HG03095 (cell line): ENCODE results near the gene ATP2C1.
A peak's percentile ranks its signal among the peaks of the same experiment; 100 is the strongest.
"Not testable (repeated sequence)": the region's sequence is repeated elsewhere in the genome, so short reads cannot be mapped to it uniquely, and the experiment has no call there.

Experiments used
- ATAC-seq: cut with Tn5 transposase; IDR thresholded peaks from one replicate; pipeline ENCODE4 v1.9.1; 2021; ENCODE audit warnings: moderate library complexity; ENCODE audit not compliant: unreplicated experiment

The ATP2C1 gene, protein sequence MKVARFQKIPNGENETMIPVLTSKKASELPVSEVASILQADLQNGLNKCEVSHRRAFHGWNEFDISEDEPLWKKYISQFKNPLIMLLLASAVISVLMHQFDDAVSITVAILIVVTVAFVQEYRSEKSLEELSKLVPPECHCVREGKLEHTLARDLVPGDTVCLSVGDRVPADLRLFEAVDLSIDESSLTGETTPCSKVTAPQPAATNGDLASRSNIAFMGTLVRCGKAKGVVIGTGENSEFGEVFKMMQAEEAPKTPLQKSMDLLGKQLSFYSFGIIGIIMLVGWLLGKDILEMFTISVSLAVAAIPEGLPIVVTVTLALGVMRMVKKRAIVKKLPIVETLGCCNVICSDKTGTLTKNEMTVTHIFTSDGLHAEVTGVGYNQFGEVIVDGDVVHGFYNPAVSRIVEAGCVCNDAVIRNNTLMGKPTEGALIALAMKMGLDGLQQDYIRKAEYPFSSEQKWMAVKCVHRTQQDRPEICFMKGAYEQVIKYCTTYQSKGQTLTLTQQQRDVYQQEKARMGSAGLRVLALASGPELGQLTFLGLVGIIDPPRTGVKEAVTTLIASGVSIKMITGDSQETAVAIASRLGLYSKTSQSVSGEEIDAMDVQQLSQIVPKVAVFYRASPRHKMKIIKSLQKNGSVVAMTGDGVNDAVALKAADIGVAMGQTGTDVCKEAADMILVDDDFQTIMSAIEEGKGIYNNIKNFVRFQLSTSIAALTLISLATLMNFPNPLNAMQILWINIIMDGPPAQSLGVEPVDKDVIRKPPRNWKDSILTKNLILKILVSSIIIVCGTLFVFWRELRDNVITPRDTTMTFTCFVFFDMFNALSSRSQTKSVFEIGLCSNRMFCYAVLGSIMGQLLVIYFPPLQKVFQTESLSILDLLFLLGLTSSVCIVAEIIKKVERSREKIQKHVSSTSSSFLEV

DNA sequence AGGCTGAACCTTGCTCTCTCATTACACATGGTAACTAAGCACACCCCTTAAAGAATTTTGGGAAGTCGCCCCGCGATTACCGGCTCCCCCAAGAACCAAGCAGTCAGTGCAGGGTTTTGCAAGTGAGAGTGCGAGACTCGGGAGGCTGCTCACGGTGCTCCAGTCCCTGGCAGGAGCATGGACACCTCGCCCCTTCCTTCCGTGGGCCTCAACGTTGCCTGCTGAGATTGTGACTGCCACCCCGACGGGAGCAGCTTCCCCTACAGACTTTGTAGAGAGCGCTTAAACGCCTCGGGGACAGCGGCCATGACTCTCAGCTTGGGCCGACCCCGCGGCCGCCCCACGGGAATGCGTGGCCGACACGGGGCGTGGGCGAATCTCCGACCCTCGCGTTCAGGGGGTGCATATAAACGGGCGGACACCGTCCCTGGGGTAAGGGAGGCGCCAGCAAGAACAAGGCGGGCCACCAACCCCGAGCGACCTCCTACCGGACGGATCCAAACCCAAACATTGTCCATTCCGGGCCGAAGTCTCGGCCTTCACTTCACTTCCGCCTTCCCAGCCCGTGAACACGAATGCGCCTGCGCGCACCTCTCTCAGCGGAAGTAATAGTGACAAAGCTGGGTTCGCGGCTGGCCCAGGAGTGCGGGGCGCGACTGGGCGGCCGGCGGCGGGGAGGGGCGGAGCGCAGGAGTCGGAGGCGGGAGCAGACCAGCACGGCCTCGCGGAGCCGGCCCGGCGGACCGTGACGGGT is at the start of gene ATP2C1:
TSS of gene ATP2C1 (plus strand) at position 709 of the 754 bp plus-strand sequence. CDS start 686 bp downstream, outside the sequence.
- peak; percentile 83 for ATAC-seq

DNA sequence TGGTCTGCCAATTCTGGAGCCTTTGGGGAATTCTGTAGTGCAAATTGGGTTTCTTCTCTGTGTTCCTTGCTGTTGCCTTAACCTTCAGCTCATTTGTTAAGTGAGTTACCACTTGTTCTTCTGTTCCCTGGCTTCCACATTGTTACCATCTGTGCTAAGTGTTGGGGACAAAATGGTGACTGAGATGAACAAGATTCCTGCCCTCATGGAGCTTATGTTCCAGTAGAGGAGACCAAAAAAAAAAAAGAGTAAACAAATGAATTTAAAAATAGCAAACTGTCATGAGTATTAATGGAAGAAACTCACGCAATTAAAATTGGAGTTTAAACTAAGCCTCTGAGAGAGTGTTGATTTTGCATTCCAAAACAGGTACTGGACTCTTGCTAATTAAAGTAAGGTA is 49.4 kb upstream of the ATP2C1 start:
- no peak for ATAC-seq

DNA sequence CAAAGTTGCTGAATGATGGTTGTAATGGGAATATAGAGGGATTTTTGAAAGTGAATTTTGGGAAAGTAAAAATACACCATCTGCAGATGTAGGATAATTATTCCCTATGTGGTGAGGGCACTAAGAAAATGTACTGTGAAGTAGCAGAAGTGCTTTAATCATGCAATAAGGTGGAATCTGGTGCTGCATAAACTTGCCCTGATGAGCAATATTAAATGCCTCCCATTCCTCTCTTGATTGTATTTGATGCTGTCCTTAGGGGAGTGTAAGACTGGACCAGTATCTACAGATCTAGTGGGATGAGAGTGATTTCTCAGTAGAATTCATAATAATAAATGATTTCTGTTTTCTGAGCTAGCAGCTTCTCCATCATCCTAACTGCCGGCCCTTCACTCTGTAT is 47.7 kb upstream of the ATP2C1 start:
- ATAC-seq, result no peak

DNA sequence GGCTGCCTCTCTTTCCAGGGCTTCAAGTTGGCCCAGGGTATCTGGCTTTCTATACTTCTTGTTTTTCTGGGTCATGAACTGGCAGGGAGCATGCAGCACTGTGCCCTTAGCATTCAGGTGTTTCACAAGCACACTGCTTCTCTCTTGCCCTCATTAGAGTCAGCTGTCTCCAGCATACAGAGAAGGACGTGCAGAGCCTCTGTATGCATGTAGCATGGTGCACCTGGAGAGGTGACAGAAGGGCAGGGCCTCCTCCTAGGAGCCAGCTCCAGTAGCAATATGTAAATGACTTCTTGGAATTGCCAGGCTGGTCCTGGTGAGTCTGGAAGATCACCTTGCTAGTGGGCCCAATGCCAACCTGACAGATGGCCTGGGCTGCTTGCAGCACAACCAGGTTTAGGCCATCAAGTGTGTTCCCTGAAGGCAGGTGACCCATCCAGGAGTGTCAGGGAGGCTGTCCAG is 44.8 kb upstream of the ATP2C1 start:
- no peak for ATAC-seq

DNA sequence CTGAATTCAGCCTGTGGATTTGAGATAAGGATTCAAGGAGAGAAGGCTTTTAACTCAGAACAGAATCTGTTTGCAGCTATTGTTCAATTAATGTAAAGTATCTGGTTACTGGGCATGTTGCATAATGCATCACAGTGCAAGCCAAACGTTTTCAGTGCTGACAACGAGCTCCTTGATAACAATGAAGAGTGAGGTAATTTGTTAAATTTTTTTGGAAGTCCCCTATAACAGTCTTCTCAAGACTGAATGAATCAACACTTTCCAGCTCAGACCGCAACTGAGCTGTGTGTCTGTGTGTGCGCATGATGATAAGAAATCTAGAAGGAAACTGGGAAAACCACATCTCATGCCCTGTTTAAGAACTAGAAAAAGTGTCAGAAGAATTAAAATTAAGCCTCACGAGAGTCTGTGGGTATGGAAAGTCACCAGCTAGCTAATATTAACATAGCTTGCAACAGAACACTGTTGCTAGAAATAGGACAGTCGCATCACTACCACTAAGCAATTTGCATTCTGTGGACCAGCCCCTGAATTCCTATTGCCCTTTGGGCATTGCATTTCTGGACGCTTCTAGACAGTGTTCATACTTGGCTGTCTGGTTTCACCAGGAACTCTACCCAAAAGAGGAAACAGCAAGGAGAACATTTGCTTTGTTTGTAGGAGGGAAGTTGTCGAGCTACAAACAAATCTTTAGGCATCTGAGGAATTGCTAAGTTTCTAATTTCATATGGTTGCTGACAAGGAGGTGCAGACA is 43.7 kb upstream of the ATP2C1 start:
- ATAC-seq, result peak; percentile 68

DNA sequence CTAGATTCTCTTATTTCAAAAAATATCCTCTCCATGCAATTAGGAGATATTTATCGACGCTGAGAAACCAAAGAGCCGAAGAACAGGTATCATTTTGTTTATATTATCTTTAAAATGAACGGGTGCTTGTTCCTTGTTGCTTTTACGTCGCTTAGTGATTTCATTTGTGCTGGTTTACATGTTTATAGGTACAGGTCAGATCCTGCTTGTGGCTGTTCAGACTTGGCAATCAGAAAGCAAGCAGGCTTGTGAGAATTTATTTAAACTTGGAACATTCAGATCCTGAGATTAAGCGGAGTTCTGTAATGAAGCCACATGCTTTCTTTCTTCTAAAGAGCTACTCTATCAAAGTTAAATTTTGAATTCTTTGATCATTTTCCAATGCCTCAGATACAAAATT is 43.0 kb upstream of the ATP2C1 start:
- no peak for ATAC-seq

DNA sequence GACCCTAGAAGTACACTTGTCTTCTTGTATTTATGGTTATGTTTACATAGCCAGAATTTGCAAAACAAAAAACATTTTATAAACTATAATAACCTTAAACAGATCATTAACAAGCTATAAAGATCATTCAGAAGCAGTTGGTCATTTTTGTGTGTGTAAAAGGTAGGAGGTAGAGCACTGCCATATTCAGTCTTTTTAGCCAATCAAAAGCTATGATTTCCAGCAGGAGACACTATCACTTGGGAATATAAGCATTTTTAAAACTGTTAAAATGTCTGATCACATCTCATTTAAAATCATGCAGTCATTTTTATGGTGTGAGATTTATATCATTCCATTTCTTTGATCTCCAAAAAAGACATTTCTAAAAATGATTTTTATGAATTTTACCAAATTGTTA is 42.6 kb upstream of the ATP2C1 start:
- ATAC-seq, result no peak

DNA sequence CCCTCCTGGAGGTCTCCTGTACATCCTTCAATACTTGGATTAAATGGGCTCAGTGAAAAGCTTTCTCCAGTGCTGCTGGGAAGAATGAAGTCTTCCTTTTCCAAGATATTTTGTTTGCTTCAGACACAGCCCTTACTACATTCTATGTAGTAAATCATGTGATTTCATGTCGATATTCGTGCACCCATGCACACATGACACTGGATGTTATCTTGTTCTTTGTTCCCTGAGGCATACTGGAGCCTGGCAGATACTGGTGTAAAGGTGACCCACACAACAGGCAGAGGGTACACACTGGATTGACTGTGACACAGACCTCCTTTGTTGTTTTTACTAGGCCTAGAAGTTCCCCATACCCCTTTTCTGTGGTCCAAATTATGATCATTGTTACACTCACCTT is 40.3 kb upstream of the ATP2C1 start:
- no peak for ATAC-seq

DNA sequence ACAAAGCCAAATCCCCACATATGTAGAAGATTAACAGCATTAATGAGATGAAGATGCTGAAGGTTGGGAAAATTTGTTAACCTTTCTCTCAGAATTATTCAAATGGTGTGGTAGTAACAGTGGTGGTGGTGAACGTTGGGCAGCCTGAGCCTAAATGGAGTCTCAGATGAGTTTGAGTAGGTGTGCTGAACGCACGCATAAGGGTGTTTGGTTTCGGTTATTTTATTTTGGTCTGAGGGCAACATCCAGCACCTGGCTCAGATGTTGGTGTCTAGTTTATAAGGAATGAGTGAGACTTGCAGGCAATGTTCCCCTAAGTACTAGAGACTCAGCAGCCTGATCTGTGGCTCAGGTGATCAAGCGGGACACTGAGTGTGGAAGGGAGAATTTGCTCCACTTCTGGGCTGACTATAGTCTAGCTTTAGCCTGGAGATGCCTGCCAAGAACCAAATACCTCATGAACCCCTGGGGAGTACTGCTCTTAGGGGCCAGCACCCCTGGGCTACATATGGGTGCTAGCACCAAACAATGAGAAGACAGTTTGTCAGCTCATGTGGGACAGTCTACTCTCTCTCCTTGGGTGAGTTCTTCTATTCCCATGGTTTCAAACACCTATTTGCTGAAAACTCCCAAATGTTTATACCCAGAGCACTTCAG is 39.5 kb upstream of the ATP2C1 start:
- peak; percentile 33 for ATAC-seq

DNA sequence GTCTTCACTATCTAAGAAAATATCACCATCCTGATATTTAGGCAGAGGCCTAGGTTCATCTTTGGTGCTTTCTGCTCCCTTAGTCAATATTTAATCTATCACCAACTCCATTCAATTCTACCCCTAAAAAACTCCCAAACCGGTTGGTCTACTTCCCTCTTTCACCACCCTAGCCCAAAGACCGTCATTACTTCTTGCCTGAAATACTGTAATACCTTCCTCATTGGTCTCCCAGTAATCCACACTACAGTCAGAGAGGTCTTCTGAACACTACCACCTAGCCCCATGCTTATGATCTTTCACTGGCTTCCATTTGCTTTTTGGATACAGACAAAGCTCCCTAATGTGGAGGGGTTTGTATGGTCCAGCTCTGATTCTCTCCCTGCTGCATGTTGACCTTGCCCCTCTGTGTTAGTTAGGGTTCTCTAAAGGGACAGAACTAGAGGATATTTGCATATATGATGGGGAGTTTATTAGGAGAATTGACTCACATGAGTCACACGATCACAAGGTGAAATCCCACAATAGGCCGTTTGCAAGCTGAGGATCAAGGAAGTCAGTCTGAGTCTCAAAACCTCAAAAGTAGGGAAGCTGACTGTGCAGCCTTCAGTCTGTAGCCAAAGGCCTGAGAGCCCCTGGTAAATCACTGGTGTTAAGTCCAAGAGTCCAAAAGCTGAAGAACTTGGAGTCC is 36.4 kb upstream of the ATP2C1 start:
- ATAC-seq, result peak; percentile 38

DNA sequence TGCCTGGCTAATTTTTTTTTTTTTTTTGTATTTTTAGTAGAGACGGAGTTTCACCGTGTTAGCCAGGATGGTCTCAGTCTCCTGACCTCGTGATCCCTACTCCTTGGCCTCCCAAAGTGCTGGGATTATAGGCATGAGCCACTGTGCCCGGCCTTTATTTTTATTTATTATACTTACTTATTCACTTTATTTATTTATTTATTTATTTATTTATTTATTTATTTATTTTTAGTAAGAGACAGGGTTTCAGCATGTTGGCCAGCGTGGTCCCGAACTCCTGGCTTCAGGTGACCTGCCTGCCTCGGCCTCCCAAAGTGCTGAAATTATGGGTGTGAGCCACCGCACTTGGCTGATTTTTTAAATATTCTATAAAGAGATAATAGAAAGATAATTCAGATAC is 31.8 kb upstream of the ATP2C1 start:
- ATAC-seq, result not testable (repeated sequence)

DNA sequence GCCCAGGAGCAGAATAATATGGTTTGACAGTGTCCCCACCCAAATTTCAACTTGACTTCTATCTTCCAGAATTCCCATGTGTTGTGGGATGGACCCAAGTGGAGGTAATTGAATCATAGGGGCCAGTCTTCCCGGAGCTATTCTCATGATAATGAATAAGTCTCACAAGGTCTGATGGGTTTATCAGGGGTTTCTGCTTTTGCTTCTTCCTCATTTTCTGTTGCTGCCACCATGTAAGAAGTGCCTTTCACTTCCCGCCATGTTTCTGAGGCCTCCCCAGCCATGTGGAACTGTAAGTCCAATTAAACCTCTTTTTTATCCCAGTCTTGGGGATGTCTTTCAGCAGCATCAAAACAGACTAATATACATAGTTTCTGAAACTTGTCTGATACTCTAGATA is 28.4 kb upstream of the ATP2C1 start:
- ATAC-seq, result no peak

DNA sequence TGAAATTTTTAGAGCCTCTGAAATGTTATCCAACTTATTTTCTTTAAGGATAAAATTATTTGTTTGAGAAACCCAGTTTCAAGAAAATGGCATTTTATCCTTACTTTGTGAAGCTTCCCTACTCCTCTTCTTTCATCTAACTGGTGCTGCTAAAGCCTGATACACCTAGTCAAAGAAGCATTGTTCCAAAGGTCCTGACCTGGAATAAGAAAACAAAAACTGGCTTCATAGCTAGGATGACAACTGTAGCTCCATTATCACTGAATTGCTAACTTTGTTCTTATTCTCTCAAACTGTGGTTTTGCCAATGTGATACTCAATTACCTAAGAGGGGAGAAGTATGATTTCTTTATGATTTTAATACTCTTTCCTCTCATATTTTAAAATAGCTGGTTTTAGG is 27.6 kb upstream of the ATP2C1 start:
- no peak for ATAC-seq

DNA sequence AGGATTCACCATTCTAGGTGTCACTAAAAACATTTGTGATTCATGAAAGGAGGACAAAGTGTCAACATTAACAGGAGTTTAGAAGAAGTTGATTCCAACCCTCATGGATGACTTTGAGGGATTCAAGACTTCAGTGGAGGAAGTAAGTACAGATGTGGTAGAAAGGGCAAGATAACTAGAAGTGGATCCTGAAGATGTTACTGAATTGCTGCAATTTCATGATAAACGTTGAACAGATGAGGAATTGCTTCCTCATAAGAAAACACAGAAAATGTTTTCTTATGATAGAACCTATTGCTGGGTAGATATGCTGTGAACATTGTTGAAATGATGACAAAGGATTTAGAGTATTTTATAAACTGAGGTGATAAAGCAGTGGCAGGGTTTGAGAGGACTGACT is 23.5 kb upstream of the ATP2C1 start:
- no peak for ATAC-seq

DNA sequence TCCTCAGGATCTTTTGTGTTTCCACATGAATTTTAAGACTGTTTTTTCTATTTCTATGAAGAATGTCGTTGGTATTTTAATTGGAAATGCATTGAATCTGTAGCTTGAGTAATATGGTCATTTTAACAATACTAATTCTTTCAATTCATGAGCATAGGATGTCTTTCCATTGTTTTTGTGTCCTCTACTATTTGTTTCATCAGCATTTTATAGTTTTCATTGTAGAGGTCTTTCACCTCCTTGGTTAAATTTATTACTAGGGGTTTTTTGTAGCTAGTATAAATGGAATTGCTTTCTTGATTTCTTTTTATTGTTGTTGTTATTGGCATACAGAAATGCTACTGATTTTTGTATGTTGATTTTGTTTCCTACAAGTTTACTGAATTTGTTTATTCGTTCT is 17.3 kb upstream of the ATP2C1 start:
- no peak for ATAC-seq

DNA sequence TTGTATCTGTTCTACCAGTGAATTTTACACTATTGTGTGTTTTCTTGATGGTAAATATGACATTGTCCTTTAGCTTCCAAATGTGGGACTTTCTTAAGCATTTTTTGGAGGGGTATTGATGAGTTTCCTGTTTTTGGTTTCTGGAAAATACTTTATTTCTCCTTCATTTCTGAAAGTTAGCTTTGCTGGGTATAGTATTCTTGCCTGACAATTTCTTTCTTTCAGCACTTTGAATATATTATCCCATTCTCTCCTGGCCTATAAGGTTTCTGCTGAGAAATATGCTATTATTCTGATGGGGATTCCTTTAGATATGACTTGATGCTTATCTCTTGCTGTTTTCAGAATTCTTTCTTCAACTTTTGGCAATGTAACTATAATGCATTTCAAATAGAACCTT is 15.4 kb upstream of the ATP2C1 start:
- no peak for ATAC-seq

DNA sequence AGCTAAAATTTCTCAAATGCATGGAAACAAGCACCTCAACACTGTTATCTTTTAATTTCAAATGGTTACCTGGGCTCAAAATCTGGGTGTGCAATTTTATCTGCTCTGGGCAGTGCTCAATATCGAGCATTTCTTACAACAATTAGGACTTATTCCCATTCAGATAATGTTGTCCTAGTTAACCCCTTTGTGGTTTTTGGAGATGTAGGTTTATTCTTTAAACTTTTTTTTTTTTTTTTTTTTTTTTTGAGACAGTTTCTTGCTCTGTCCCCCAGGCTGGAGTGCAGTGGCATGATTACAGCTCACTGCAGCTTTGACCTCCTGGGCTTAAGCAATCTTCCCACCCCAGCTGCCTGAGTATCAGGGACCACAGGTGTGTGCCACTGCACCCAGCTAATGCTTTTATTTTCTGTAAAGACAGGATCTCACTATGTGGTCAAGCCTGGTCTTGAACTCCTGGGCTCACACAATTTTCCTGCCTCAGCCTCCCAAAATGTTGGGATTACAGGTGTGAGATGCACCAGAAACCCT is 4.4 kb upstream of the ATP2C1 start:
- ATAC-seq, result no peak

DNA sequence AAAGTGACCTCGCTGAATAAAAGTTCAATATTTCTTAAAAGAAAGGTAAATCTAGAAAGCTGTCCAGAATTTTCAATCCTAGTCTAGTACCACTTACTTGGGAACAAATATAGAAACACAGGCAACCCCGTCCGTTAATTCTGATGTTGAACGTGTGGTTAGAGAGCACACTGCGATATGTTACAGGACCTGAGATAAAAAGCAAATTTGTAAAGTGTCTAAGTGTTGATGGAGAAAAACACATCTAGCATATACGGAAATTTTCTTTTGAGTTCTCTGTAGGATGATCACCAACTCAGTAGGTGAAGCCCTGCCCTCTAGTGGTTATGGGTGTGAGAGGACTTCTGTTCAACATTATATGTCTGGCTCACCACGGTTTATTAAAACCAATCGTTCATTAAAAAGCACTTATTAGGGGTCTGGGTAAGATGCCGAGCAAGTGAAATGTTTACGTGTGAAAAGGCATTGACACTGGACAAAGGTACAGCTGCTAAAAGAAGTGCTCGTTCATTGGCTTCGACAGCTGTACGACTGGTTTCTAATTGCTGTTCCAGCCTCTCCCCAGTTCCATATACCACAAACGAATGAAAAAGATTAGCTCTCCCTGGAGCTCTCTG is 1.0 kb upstream of the ATP2C1 start:
- peak; percentile 41 for ATAC-seq
